SK-N-SH (cell line): ENCODE measurements around the gene ZAP70. TPM values are rescaled to one million over a fixed set of nuclear protein-coding genes. Genes with fewer than 3 reads are reported as not detected.

Experiments used
- CTCF ChIA-PET: fragments of 300-600, 350-600 bp; formaldehyde crosslinking; extraction: SDS; loops from one replicate; lab custom pipeline; 2021; lab: Yijun Ruan, JAX
- POLR2A ChIA-PET: fragments of 350-600 bp; sonication (Branson Sonifier 250); formaldehyde crosslinking; extraction: SDS; loops from one replicate; lab custom pipeline; 2020; ENCODE audit warnings: antibody characterized with exemption, inconsistent platforms; lab: Yijun Ruan, JAX
- DNase-seq: peaks from one replicate; pipeline ENCODE4 v3.0.0; 2012
- H2AFZ ChIP-seq: fragments of 200-600 bp; sonication (generic); 2 replicates; pipeline ENCODE4 v1.8.1; 2016; ENCODE audit warnings: antibody characterized with exemption, mild to moderate bottlenecking, low read depth
- H3F3A ChIP-seq: fragments of 200-600 bp; sonication (generic); replicated peaks from 2 replicates; pipeline ENCODE3; 2016; ENCODE audit warnings: antibody characterized with exemption, mild to moderate bottlenecking; ENCODE audit not compliant: insufficient read depth
- H3K27ac ChIP-seq, 2 experiments: fragments of 200-500 bp in 1 of 2; fragments of 200-600 bp in 1 of 2; sonication (Bioruptor generic) in 1 of 2; sonication (generic), shearing (Covaris generic) in 1 of 2; 2 replicates each; pipeline versions ENCODE4 v1.5.1 to v1.6.1; 2014 to 2016; ENCODE audit warnings: low read depth in 2 of 2, inconsistent platforms in 1 of 2, low read length in 1 of 2, mild to moderate bottlenecking in 1 of 2, mixed read lengths in 1 of 2
- H3K27me3 ChIP-seq: fragments of 200-600 bp; sonication (generic), shearing (Covaris generic); 2 replicates; pipeline ENCODE4 v1.6.1; 2016; ENCODE audit warnings: mixed run types; ENCODE audit not compliant: insufficient read depth
- H3K36me3 ChIP-seq, 2 experiments: fragments of 200-500 bp in 1 of 2; fragments of 200-600 bp in 1 of 2; sonication (Bioruptor generic) in 1 of 2; sonication (generic) in 1 of 2; replicated peaks in 1 of 2; 2 replicates each; pipeline versions ENCODE3 to v1.5.1; 2014 to 2016; ENCODE audit warnings: low read length in 1 of 2, mild to moderate bottlenecking in 1 of 2; ENCODE audit not compliant: insufficient read depth in 2 of 2, control insufficient read depth in 1 of 2
- H3K4me1 ChIP-seq, 2 experiments: fragments of 200-500 bp in 1 of 2; fragments of 200-600 bp in 1 of 2; sonication (Bioruptor generic) in 1 of 2; sonication (generic), shearing (Covaris generic) in 1 of 2; 2 replicates each; pipeline versions ENCODE4 v1.5.1 to v1.6.1; 2014 to 2016; ENCODE audit warnings: low read depth in 1 of 2, low read length in 1 of 2, mixed run types in 1 of 2; ENCODE audit not compliant: insufficient read depth in 2 of 2, control insufficient read depth in 1 of 2
- H3K4me2 ChIP-seq: fragments of 200-600 bp; sonication (generic), shearing (Covaris generic); 2 replicates; pipeline ENCODE4 v1.6.1; 2017; ENCODE audit warnings: mixed run types
- H3K4me3 ChIP-seq, 2 experiments: fragments of 200-500 bp in 1 of 2; fragments of 200-600 bp in 1 of 2; sonication (Bioruptor generic) in 1 of 2; sonication (generic), shearing (Covaris generic) in 1 of 2; 2 replicates each; pipeline versions ENCODE4 v1.5.1 to v1.8.1; 2014 to 2016; ENCODE audit warnings: low read depth in 2 of 2, inconsistent platforms in 1 of 2, low read length in 1 of 2, mild to moderate bottlenecking in 1 of 2, mixed read lengths in 1 of 2, moderate library complexity in 1 of 2
- H3K79me2 ChIP-seq: fragments of 200-600 bp; sonication (generic); 2 replicates; pipeline ENCODE4 v1.8.1; 2017; ENCODE audit warnings: mild to moderate bottlenecking; ENCODE audit not compliant: insufficient read depth
- H3K9ac ChIP-seq: fragments of 200-600 bp; sonication (generic); 2 replicates; pipeline ENCODE4 v1.6.1; 2017; ENCODE audit warnings: mixed run types
- H3K9me2 ChIP-seq: fragments of 200-600 bp; sonication (generic); 2 replicates; pipeline ENCODE4 v1.6.1; 2017; ENCODE audit warnings: mixed run types
- H3K9me3 ChIP-seq: fragments of 200-600 bp; sonication (generic); 2 replicates; pipeline ENCODE4 v1.6.1; 2017; ENCODE audit warnings: mixed run types, mild to moderate bottlenecking, moderate library complexity
- H4K20me1 ChIP-seq: fragments of 200-600 bp; sonication (generic); 2 replicates; pipeline ENCODE4 v1.6.1; 2017; ENCODE audit warnings: mild to moderate bottlenecking, mixed run types; ENCODE audit not compliant: insufficient read depth
- CTCF ChIP-seq: fragments of 200-600 bp; sonication (generic); IDR thresholded peaks from 2 replicates; pipeline ENCODE4 v1.6.1; 2017; ENCODE audit warnings: antibody characterized with exemption, mild to moderate bottlenecking, moderate library complexity
- FOSL2 ChIP-seq: IDR thresholded peaks from 2 replicates; pipeline ENCODE4 v1.4.0; 2012; ENCODE audit warnings: low read depth, mild to moderate bottlenecking, moderate library complexity, borderline replicate concordance
- GABPA ChIP-seq: IDR thresholded peaks from 2 replicates; pipeline ENCODE4 v1.4.0; 2012; ENCODE audit warnings: low read depth, mild to moderate bottlenecking
- GATA2 ChIP-seq: sonication (generic); formaldehyde crosslinking; IDR thresholded peaks from 2 replicates; pipeline ENCODE4 v1.5.0; 2020; ENCODE audit warnings: mild to moderate bottlenecking, missing genetic modification reagents
- IRF3 ChIP-seq: fragments of 150-350 bp; IDR thresholded peaks from 2 replicates; pipeline ENCODE4 v1.6.1; 2016; ENCODE audit warnings: mild to moderate bottlenecking, low read depth, low read length
- JUND ChIP-seq: IDR thresholded peaks from 2 replicates; pipeline ENCODE4 v1.4.0; 2012
- MAX ChIP-seq: IDR thresholded peaks from 2 replicates; pipeline ENCODE4 v1.4.0; 2012; ENCODE audit warnings: low read depth
- NFIC ChIP-seq: IDR thresholded peaks from 2 replicates; pipeline ENCODE4 v1.4.0; 2012; ENCODE audit warnings: borderline replicate concordance
- POLR2AphosphoS5 ChIP-seq: IDR thresholded peaks from 2 replicates; pipeline ENCODE4 v1.6.1; 2012; ENCODE audit warnings: low read depth, low read length
- RAD21 ChIP-seq: IDR thresholded peaks from 2 replicates; pipeline ENCODE4 v1.6.1; 2012; ENCODE audit warnings: mild to moderate bottlenecking, low read length
- RCOR1 ChIP-seq: fragments of 150-350 bp; IDR thresholded peaks from 2 replicates; pipeline ENCODE4 v1.6.1; 2017; ENCODE audit warnings: antibody characterized with exemption, low read length
- SIN3A ChIP-seq: IDR thresholded peaks from 2 replicates; pipeline ENCODE4 v1.6.1; 2012; ENCODE audit warnings: low read depth, mild to moderate bottlenecking, low read length, moderate library complexity, borderline replicate concordance
- TCF12 ChIP-seq: IDR thresholded peaks from 2 replicates; pipeline ENCODE4 v1.4.0; 2012
- YY1 ChIP-seq: IDR thresholded peaks from 2 replicates; pipeline ENCODE4 v1.4.0; 2012; ENCODE audit warnings: low read depth, mild to moderate bottlenecking
- WGBS: methylation state at CpG from one replicate; pipeline ENCODE4 v1.1.6; 2017; ENCODE audit warnings: low lambda C conversion rate; 5-methylcytosine and 5-hydroxymethylcytosine counted together
- polyA plus RNA-seq, 3 experiments: library from polyadenylated mRNA; depleted of rRNA; stranded (reverse); fragments of >200 nt; gene quantifications; 2 replicates each; pipeline ENCODE4 v1.2.3, GENCODE V29; 2012

Gene ZAP70
- polyA plus RNA-seq, 1 of the 3 experiments (the other 2 are of a cell fraction), result 0.05 TPM

- TF ChIP-seq POLR2AphosphoS5 (no peak), NFIC (no peak), GABPA (no peak)
Measured at GRCh38 chr2:97752342-97753334, 39.3 kb downstream of the ZAP70 start (continued).

GRCh38 chr2:97754690-97755346 lies 41.4 kb downstream of the ZAP70 start:
- no peak overlapping the region for H3K9ac ChIP-seq
- H3F3A ChIP-seq, result no peaks in the 10 kb centered on the region
- CTCF ChIA-PET, result interaction anchor here (1.3 to 6.0 kb wide), 4 partner anchors 14 to 515 kb away, joined by 3 to 37 read pairs (median 4); no protein-coding TSS in a partner anchor
- H3K36me3 ChIP-seq, result peaks cover 20 to 34% of the 10 kb centered on the region in 2 experiments
- no peak overlapping the region for H3K4me2 ChIP-seq
- TF ChIP-seq TCF12 (no peak), IRF3 (no peak), MAX (no peak), JUND (no peak), GATA2 (CRISPR knock-in tag) (no peak), RCOR1 (no peak), RAD21 (no peak), POLR2AphosphoS5 (no peak), YY1 (no peak), FOSL2 (no peak), CTCF (no peak), SIN3A (no peak)
- H4K20me1 ChIP-seq, result no peaks in the 10 kb centered on the region
- H3K4me1 ChIP-seq, result no peaks in the 10 kb centered on the region
- 95% methylated on average over 12 of the region's 12 CpGs for WGBS
- no peak overlapping the region for H3K27ac ChIP-seq
- DNase-seq, result no peak
- no peaks in the 10 kb centered on the region for H3K27me3 ChIP-seq
- POLR2A ChIA-PET, result no interaction called here
- no peaks in the 10 kb centered on the region for H3K9me3 ChIP-seq
- H3K79me2 ChIP-seq, result no peaks in the 10 kb centered on the region
- H2AFZ ChIP-seq, result no peak overlapping the region
- H3K4me3 ChIP-seq, result no peak overlapping the region
- H3K9me2 ChIP-seq, result no peaks in the 10 kb centered on the region
